ENCODE measurements around the gene SARNP. TPM values are rescaled to one million over a fixed set of nuclear protein-coding genes. Genes with fewer than 3 reads are reported as not detected.

SARNP gene
- total and polyA plus RNA-seq, 9 of the 15 experiments (the other 6 are each of a cell fraction or from before 2014, with no cell fraction given) = 70.1 to 400 (median 198) TPM

- TF ChIP-seq AFF1 (IDR thresholded peaks at IDR 0.05; ENCODE audit: low read depth in 1 of 2, partially characterized antibody in 2 of 2) (peak in 1 of 2 experiments; percentile 93), XRCC3 (IDR thresholded peaks at IDR 0.05) (no peak), NR0B1 (IDR thresholded peaks at IDR 0.05; ENCODE audit: partially characterized antibody) (no peak), ARID1B (IDR thresholded peaks at IDR 0.05) (no peak), DLX4 (CRISPR knock-in tag; IDR thresholded peaks at IDR 0.05) (no peak), HCFC1 (IDR thresholded peaks at IDR 0.05; ENCODE audit: low read depth, low read length) (no peak), CSDE1 (IDR thresholded peaks at IDR 0.05) (peak in 1 of 2 experiments; percentile 66; a peak in 1 of 4 replicates), KLF10 (CRISPR knock-in tag; IDR thresholded peaks at IDR 0.05) (no peak), KDM1A (IDR thresholded peaks at IDR 0.05) (no peak), KLF1 (tag; IDR thresholded peaks at IDR 0.05) (no peak), CTCFL (IDR thresholded peaks at IDR 0.05; ENCODE audit: borderline replicate concordance, insufficient read depth, low read depth, low read length, poor library complexity, severe bottlenecking) (no peak), ELF1 (tag; IDR thresholded peaks at IDR 0.05) (no peak), ZBTB1 (CRISPR knock-in tag; IDR thresholded peaks at IDR 0.05; ENCODE audit: borderline replicate concordance, low read depth) (no peak)
- TF ChIP-seq, protein P1, sequence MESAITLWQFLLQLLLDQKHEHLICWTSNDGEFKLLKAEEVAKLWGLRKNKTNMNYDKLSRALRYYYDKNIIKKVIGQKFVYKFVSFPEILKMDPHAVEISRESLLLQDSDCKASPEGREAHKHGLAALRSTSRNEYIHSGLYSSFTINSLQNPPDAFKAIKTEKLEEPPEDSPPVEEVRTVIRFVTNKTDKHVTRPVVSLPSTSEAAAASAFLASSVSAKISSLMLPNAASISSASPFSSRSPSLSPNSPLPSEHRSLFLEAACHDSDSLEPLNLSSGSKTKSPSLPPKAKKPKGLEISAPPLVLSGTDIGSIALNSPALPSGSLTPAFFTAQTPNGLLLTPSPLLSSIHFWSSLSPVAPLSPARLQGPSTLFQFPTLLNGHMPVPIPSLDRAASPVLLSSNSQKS (CRISPR knock-in tag; IDR thresholded peaks at IDR 0.05) = no peak
Measured at GRCh38 chr12:55738123-55739024, 79.2 kb downstream of the SARNP start (continued).

All from K562 (cell line).